ENCODE measurements around the gene SECTM1.

Gene SECTM1

DNA sequence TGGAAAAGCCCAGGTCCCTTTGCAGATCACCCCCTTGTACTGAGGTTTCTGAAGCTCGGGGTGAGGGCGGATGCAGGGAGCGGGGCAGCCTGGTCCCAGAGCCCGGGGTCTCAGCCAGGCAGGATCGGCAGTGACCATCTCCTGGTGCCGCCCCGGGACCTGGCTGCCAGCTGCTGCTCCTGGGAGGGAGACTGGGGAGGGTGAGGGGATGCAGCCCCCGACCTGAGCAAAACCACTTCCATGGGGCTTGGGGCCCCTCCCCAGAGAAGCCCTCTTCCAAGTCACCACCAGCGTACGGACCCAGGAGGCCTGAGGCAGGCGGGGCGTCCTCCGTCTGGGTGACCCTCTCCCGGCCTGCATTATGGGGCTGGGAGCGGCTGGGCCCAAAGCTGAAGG is 31.0 kb downstream of the SECTM1 start:
- Histone ChIP-seq H3K4me3 (no peak overlapping the region), H3K36me3 (replicated peaks) (no peaks in the 10 kb centered on the region), H3K4me1 (peaks cover 4% of the 10 kb centered on the region; the same call in 1 of the 2 replicates), H3K27me3 (ENCODE audit: low read depth) (peaks cover 5% of the 10 kb centered on the region; the same call in 1 of the 2 replicates), H3K9me3 (no peaks in the 10 kb centered on the region)
- in situ Hi-C loops (cut with MboI; ENCODE audit: low sequenced_read_pairs): no loop called here
- DNase-seq (ENCODE audit: low spot score in 2 of 2): no peak

DNA sequence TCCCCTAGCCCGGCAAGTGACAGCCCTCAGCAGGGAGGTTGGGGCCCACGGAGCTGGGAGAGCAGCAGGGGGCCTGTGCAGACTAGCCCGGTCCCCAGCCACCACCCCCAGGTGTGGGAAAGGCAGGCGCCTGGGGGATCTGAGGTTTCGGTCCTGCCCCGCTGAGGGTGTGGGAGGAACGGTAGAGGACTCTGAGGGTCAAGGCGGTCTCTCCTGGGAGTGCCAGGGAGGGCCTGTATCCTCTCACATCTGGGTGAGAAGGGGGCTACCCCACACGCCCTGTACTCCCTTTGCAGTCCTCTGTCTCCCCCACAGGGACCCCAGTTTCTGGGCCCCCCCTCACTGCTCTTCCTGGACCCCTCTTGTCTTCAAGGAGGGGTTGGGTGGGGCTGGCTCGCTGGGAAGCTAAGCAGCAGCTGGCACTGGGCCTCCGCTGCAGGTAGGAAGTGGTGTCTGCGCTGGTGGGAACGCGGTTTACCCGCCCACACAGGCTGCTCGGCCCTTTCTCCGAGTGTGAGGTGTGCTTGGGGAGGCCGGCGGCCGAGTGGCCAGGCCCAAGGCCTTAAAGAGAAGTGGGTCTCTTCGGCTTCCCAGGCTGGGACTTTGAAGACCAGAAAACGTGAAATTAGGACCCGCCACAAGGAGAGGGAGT is 31.5 kb downstream of the SECTM1 start:
- Histone ChIP-seq H3K27me3 (ENCODE audit: low read depth) (peaks cover 10% of the 10 kb centered on the region; the same call in 1 of the 2 replicates), H3K36me3 (replicated peaks) (no peaks in the 10 kb centered on the region), H3K9me3 (no peaks in the 10 kb centered on the region), H3K4me1 (peaks cover 2% of the 10 kb centered on the region; the same call in 1 of the 2 replicates), H3K4me3 (no peak overlapping the region)
- DNase-seq (ENCODE audit: low spot score in 2 of 2): no peak
- in situ Hi-C loops (cut with MboI; ENCODE audit: low sequenced_read_pairs): no loop called here

DNA sequence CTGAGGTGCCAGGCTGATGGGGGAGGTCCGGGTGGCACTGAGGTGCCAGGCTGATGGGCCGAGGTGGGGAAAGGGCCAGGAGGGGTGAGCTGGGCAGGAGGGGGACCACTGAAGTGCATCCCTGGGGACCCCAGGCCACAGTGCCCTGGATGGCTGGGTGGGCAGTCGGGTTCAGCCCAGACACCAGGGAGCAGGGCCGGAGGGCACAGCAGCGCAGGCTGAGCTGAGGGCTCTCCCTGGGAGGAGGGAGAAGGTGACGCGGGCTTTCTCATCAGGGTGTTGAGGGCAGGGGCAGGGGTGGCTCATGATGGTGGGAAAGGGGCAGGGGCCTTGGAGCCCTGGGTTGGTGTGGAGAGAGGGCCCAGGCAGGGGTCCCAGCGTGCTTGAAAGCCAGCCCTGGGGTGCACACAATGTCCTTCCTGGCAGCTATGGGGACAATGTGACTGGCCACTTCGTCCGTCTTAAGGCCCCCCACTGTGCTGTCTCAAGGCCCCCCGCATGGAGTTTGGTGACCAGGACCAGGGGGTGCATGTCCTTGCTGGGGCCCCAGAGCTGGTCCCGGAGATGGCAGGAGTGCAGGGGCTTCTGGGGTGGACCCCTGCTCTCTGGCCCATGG is 32.2 kb downstream of the SECTM1 start:
- in situ Hi-C loops (cut with MboI; ENCODE audit: low sequenced_read_pairs): no loop called here
- Histone ChIP-seq H3K27me3 (ENCODE audit: low read depth) (peaks cover 14% of the 10 kb centered on the region; the same call in 1 of the 2 replicates), H3K4me3 (no peak overlapping the region), H3K4me1 (peaks cover 2% of the 10 kb centered on the region; the same call in 1 of the 2 replicates), H3K36me3 (replicated peaks) (no peaks in the 10 kb centered on the region), H3K9me3 (no peaks in the 10 kb centered on the region)
- no peak for DNase-seq (ENCODE audit: low spot score in 2 of 2)

DNA sequence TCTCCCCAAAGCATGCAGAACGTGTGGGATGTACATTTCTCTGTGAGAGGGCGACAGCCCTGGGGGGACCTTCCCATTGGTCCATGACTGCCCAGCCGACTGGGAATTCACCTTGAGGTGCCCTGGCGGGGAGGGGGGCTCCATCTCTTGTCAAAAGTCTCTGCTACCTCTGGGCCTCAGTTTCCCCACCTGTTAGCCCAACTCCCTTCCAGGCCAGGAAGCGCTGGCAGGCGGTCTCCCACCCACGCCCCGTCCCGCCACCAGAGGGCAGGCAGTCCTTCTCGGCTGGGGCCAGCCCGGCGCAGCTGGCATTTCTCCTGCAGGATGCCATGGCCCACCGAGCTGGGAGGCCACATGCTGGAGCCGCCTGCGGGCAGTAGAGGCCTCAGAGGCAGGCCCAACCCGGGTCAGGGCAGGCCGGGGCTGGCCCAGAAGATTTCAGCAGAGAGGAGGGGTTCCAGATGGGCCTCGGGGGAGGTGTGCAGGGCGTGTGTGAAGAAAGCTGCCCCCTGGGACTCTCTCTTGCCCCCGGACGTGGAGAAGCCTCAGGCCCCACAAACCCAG is 32.8 kb downstream of the SECTM1 start:
- Histone ChIP-seq H3K36me3 (replicated peaks) (no peaks in the 10 kb centered on the region), H3K27me3 (ENCODE audit: low read depth) (peaks cover 15% of the 10 kb centered on the region; the same call in 1 of the 2 replicates), H3K4me1 (peaks cover 2% of the 10 kb centered on the region; the same call in 1 of the 2 replicates), H3K9me3 (no peaks in the 10 kb centered on the region), H3K4me3 (no peak overlapping the region)
- in situ Hi-C loops (cut with MboI; ENCODE audit: low sequenced_read_pairs): no loop called here
- peak in 1 of 2 experiments; percentile 71 for DNase-seq (ENCODE audit: low spot score in 2 of 2)

DNA sequence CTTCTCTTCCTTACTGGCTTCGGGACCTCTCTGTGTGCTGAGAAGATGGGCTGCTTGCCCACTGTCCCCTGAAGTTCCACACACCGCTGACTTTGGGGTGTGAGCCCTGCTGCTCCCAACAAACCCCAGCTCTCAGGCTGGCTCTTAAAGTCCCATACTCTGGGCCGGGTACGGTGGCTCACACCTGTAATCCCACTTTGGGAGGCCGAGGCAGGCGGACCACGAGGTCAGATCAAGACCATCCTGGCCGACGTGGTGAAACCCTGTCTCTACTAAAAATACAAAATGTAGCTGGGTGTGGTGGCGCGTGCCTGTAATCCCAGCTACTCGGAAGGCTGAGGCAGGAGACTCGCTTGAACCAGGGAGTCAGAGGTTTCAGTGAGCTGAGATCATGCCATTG is 33.3 kb downstream of the SECTM1 start:
- Histone ChIP-seq H3K36me3 (replicated peaks) (no peaks in the 10 kb centered on the region), H3K27me3 (ENCODE audit: low read depth) (peaks cover 18% of the 10 kb centered on the region; the same call in 1 of the 2 replicates), H3K9me3 (no peaks in the 10 kb centered on the region), H3K4me3 (no peak overlapping the region), H3K4me1 (peaks cover 2% of the 10 kb centered on the region; the same call in 1 of the 2 replicates)
- no peak for DNase-seq (ENCODE audit: low spot score in 2 of 2)
- in situ Hi-C loops (cut with MboI; ENCODE audit: low sequenced_read_pairs): no loop called here

DNA sequence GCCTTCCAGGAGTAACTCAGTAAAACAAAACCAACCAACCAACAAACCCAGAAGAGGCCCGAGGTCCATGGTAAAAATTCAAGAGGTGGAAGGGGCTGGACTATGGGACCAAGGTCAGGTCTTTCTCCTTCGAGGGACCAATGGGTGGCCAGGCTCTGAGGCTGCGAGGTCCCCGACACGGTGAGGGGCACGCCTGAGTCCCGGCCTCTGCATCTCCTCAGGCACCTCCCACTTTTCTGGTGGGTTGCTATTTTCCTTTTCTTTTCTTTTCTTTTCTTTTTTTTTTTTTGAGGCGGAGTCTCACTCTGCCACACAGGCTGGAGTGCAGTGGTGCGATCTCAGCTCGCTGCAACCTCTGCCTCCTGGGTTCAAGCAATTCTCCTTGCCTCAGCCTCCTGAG is 34.1 kb downstream of the SECTM1 start:
- in situ Hi-C loops (cut with MboI; ENCODE audit: low sequenced_read_pairs): no loop called here
- H3K27me3 ChIP-seq (ENCODE audit: low read depth): peaks cover 18% of the 10 kb centered on the region; the same call in 1 of the 2 replicates
- no peak for DNase-seq (ENCODE audit: low spot score in 2 of 2)
- H3K36me3 ChIP-seq (replicated peaks): no peaks in the 10 kb centered on the region
- no peak overlapping the region for H3K4me3 ChIP-seq
- peaks cover 2% of the 10 kb centered on the region; the same call in 1 of the 2 replicates for H3K4me1 ChIP-seq
- no peaks in the 10 kb centered on the region for H3K9me3 ChIP-seq

DNA sequence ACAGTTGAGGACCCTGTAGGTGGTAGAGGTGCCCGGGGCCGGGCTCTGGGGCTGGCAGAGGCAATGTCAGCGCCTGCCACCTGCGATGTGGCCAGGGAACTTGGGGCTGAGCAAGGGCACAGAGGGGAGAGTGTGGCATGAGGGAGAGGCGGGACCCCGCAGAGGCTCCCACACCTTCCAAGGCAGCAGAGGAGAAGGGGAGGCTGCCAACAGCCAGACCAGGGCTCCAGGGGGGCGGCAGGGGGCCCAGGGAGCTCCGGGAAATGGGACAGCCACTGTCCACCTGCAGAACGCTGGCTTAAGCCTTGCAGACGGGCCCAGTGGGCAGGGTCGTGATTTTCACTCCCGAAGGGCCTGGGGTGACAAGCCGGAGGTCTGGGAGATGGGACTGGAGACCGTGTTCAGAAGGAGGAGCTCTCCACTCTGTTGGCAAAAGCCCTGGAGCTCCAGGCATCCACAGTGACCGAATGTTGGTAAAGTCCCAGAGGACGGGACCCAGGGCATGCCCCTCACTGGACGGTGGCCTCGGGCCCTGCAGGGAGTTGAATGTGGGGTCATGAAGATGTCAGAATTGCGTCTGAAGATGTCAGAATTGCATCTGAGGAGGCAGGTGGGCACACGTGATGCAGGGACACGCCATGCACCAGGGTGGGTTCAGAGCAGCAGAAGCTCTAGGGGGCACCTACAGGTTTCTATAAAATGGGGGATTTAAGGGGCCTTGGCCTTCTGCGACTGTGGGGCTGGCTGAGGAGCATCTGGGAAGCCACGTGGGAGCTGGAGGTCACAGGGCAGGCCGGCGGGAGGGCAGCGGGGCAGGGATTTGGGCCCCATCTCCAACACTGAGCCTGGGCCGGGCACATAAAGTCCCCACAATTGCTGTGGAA is 34.8 kb downstream of the SECTM1 start:
- Histone ChIP-seq H3K36me3 (replicated peaks) (no peaks in the 10 kb centered on the region), H3K4me1 (peaks cover 2% of the 10 kb centered on the region; the same call in 1 of the 2 replicates), H3K4me3 (no peak overlapping the region), H3K9me3 (no peaks in the 10 kb centered on the region), H3K27me3 (ENCODE audit: low read depth) (peaks cover 18% of the 10 kb centered on the region; the same call in 1 of the 2 replicates)
- in situ Hi-C loops (cut with MboI; ENCODE audit: low sequenced_read_pairs): no loop called here
- no peak for DNase-seq (ENCODE audit: low spot score in 2 of 2)

DNA sequence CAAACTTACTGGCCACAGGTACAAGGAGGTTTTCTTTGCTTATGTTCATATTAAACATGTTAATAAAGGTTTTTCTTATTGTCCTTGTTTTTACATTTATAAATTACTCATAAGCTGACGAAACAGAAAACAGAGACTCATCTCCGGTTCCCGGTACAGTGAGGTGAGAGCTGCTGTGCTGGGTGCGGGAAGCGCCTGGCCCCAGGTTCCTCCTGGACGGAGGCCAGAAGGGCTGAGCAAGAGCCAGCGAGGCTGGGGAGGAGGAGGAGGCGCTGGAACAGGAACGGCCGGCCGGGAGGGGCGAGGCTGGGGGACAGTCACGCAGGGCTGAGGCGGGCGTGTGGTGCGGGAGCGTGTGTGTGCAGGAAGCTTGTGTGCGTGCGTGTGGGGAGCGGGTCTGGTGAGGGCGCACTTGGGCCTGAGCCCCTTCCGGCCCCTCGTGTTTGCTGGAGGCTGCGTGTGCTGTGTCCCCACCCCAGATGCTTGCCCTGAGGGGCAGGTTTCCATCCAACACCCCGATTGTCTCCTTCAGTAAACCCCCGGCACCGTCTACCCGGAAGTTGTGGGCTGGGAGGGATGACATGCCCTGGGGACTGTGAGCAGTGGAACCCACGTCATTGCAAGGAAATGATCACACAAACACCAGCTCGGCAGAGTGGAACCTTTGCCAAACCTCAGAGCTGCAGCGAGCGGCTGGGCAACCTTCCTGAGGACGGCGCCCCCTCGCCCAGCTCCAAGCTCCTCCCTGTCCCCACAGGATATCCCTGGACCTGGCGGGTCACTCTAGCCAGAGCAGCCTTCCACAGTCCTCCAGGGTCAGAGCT is 35.6 kb downstream of the SECTM1 start:
- Histone ChIP-seq H3K9me3 (no peaks in the 10 kb centered on the region), H3K4me1 (peaks cover 2% of the 10 kb centered on the region; the same call in 1 of the 2 replicates), H3K36me3 (replicated peaks) (no peaks in the 10 kb centered on the region), H3K27me3 (ENCODE audit: low read depth) (peaks cover 18% of the 10 kb centered on the region; the same call in 1 of the 2 replicates), H3K4me3 (no peak overlapping the region)
- peak in 1 of 2 experiments; percentile 39 for DNase-seq (ENCODE audit: low spot score in 2 of 2)
- in situ Hi-C loops (cut with MboI; ENCODE audit: low sequenced_read_pairs): no loop called here

DNA sequence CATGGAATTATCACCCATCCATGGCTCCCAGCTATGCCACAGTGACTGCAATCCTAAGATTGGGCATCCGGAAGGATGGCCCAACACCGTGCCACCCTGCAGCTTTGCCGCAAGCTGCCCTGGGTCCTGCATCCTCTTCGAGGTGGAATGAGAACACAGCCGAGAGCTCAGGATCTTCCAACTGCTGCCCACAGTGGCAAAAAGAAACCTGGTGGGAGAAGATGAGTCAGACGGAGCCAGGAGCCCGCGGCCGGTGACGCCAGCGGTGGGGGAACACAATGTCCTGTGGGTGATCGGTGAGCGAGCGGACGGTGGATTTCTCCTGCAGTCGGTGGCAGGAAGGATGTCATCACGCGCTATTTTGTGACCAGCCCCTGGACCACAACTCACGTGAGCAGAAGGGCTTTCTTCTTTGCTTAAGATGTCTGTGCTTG is 36.3 kb downstream of the SECTM1 start:
- H3K4me3 ChIP-seq: no peak overlapping the region
- DNase-seq (ENCODE audit: low spot score in 2 of 2): no peak
- peaks cover 2% of the 10 kb centered on the region; the same call in 1 of the 2 replicates for H3K4me1 ChIP-seq
- in situ Hi-C loops (cut with MboI; ENCODE audit: low sequenced_read_pairs): no loop called here
- H3K27me3 ChIP-seq (ENCODE audit: low read depth): peaks cover 18% of the 10 kb centered on the region; the same call in 1 of the 2 replicates
- no peaks in the 10 kb centered on the region for H3K36me3 ChIP-seq (replicated peaks)
- H3K9me3 ChIP-seq: no peaks in the 10 kb centered on the region

DNA sequence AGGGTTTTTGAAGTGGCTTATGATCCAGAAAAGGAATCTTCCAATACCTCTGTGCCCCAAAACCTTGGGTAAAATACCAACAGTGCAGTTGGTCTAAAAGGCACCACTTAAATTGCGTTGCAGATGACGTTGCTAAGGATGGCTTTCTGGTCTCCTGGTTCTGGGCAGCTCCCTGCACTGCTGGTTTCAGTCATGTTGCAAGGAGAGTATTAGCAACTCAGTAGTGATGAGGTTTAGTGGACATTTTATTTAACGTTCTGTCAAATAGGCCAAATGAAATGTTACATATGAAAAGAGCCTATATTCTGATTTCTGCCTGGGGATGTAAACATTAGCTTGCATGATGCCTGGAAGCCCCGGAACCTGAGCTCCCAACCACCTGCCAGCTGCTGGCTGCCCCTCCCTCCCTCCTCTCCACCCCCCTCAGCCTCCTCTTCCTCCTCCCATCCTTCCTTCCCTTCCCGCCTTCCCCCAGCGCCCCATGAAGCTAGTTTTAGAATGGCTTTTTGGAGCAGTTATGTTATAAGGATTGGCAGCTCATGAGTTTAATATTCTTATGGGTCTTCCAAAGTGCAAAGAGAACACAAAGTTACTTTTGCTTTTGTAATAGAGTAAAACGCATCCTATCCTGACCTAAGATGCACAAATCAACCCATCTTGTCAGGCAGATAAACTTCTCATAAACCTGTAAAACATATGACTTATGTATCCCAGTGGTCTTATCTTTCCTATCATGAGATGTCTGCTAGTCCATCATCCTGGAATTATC is 36.9 kb downstream of the SECTM1 start:
- in situ Hi-C loops (cut with MboI; ENCODE audit: low sequenced_read_pairs): no loop called here
- no peak overlapping the region for H3K4me3 ChIP-seq
- DNase-seq (ENCODE audit: low spot score in 2 of 2): no peak
- H3K4me1 ChIP-seq: peaks cover 6% of the 10 kb centered on the region
- no peaks in the 10 kb centered on the region for H3K36me3 ChIP-seq (replicated peaks)
- H3K9me3 ChIP-seq: no peaks in the 10 kb centered on the region
- peaks cover 18% of the 10 kb centered on the region; the same call in 1 of the 2 replicates for H3K27me3 ChIP-seq (ENCODE audit: low read depth)

DNA sequence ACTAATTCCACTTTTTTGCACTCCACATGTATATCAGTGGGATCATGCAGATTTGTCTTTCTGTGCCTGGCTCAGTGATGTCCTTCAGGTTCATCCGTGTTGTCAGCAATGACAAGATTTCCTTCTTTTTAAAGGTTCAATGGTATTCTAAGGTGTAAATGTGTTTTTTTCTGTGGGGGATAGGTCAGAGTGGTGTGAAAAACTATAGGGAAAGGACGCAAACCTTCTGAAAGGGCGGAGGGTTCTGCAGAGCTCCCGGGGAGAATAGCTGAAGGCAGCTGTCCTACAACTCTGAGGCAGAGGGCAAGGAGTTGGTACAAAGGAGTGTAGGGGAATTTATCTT is 38.1 kb downstream of the SECTM1 start:
- H3K4me1 ChIP-seq: peaks cover 8% of the 10 kb centered on the region
- DNase-seq (ENCODE audit: low spot score in 2 of 2): no peak
- H3K4me3 ChIP-seq: no peak overlapping the region
- in situ Hi-C loops (cut with MboI; ENCODE audit: low sequenced_read_pairs): no loop called here
- H3K27me3 ChIP-seq (ENCODE audit: low read depth): peaks cover 18% of the 10 kb centered on the region; the same call in 1 of the 2 replicates
- H3K9me3 ChIP-seq: no peaks in the 10 kb centered on the region
- H3K36me3 ChIP-seq (replicated peaks): no peaks in the 10 kb centered on the region

DNA sequence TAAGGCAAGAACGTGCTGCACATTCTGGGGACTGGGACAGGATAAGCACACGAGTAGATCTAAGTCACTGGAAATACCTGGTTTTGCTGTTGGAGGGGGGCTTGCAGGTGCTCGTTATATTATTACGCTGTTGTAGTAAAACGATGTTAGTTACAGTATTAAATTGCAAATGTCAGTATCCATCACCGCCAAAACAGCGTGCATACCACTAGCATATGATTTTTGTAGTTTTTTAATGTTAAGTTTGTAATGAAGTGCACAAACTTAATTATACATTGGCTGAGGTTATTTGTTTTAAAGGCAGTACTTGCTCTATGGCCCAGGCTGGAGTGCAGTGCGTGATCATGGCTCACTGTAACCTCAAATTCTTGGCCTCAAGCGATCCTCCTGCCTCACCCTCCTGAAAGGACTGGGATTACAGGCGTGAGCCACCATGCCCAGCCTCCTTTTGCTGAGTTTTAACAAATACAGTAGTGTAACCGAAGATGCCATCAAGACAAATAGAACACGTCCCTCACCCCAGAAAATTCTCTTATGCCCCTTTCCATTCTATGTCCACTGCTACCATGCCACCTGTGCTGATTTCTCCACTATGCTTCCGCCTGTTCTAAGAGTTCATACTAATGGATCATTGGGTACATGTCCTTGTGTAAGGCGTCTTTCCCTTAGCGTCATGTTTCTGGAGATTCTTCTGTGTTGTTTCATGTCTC is 39.3 kb downstream of the SECTM1 start:
- Histone ChIP-seq H3K36me3 (replicated peaks) (no peaks in the 10 kb centered on the region), H3K27me3 (ENCODE audit: low read depth) (peaks cover 18% of the 10 kb centered on the region; the same call in 1 of the 2 replicates), H3K4me3 (no peak overlapping the region), H3K4me1 (peaks cover 8% of the 10 kb centered on the region), H3K9me3 (no peaks in the 10 kb centered on the region)
- in situ Hi-C loops (cut with MboI; ENCODE audit: low sequenced_read_pairs): no loop called here
- DNase-seq (ENCODE audit: low spot score in 2 of 2): no peak

All from HAP-1 (cell line).